IMR-90 (cell line): ENCODE measurements around the gene PRB4.

ENCODE experiments used
- CTCF ChIP-seq: conservative IDR thresholded peaks from 2 replicates; pipeline ENCODE4 v1.5.1; 2012; ENCODE audit warnings: mild to moderate bottlenecking, low read depth, low read length, improper control_type of control experiment
- RAD21 ChIP-seq: IDR thresholded peaks from 2 replicates; pipeline ENCODE4 v1.6.1; 2012; ENCODE audit warnings: low read length, improper control_type of control experiment

- TF ChIP-seq CTCF = no peak
- TF ChIP-seq RAD21 = no peak
These were observed 45.7 kb downstream of the PRB4 start for GRCh38 chr12:11264501-11264900.
